Midbrain (tissue), 1 donor: ENCODE results near the gene C22orf31.
"Not testable (repeated sequence)": the region's sequence is repeated elsewhere in the genome, so short reads cannot be mapped to it uniquely, and the experiment has no call there.

ENCODE experiments used
- DNase-seq: peaks from one replicate; lab custom pipeline; 2025; lab: John Stamatoyannopoulos, UW

Gene C22orf31

GRCh38 chr22:29061773-29062172, at the start of gene C22orf31:
C22orf31 (minus strand) TSS chr22:29061831; CDS start chr22:29061792, 39 bp downstream.
- DNase-seq: no peak

- no peak for DNase-seq
These were observed 49.3 kb upstream of the C22orf31 start for GRCh38 chr22:29110946-29111345.

- DNase-seq: no peak
These were observed 48.2 kb upstream of the C22orf31 start for GRCh38 chr22:29109822-29110221.

- no peak for DNase-seq
These were observed 46.5 kb upstream of the C22orf31 start for GRCh38 chr22:29108137-29108536.

- DNase-seq: no peak
These were observed 45.2 kb upstream of the C22orf31 start for GRCh38 chr22:29106839-29107238.

- no peak for DNase-seq
These were observed 43.8 kb upstream of the C22orf31 start for GRCh38 chr22:29105468-29105867.

GRCh38 chr22:29103121-29103520, 41.5 kb upstream of the C22orf31 start:
- no peak for DNase-seq

- DNase-seq: no peak
These were observed 40.7 kb upstream of the C22orf31 start for GRCh38 chr22:29102300-29102699.

GRCh38 chr22:29098296-29098695, 36.7 kb upstream of the C22orf31 start:
- no peak for DNase-seq

- peak; percentile 28 for DNase-seq
These were observed 35.4 kb upstream of the C22orf31 start for GRCh38 chr22:29096736-29097669.

- DNase-seq: no peak
These were observed 33.8 kb upstream of the C22orf31 start for GRCh38 chr22:29095459-29095858.

GRCh38 chr22:29093501-29094300, 32.1 kb upstream of the C22orf31 start:
- DNase-seq: no peak

- no peak for DNase-seq
These were observed 31.4 kb upstream of the C22orf31 start for GRCh38 chr22:29093030-29093429.

- no peak for DNase-seq
These were observed 30.6 kb upstream of the C22orf31 start for GRCh38 chr22:29092243-29092642.

GRCh38 chr22:29090039-29090438, 28.4 kb upstream of the C22orf31 start:
- no peak for DNase-seq

- no peak for DNase-seq
These were observed 27.9 kb upstream of the C22orf31 start for GRCh38 chr22:29089507-29089906.

- no peak for DNase-seq
These were observed 27.2 kb upstream of the C22orf31 start for GRCh38 chr22:29088809-29089208.

- DNase-seq: no peak
These were observed 25.4 kb upstream of the C22orf31 start for GRCh38 chr22:29087012-29087411.

GRCh38 chr22:29083933-29084591, 22.4 kb upstream of the C22orf31 start:
- no peak for DNase-seq

- DNase-seq: not testable (repeated sequence)
These were observed 21.9 kb upstream of the C22orf31 start for GRCh38 chr22:29083576-29083932.

- no peak for DNase-seq
These were observed 21.4 kb upstream of the C22orf31 start for GRCh38 chr22:29082826-29083545.
